Keratinocyte (primary cell): ENCODE measurements around the gene H19. TPM values are rescaled to one million over a fixed set of nuclear protein-coding genes. Genes with fewer than 3 reads are reported as not detected.

Source experiments
- DNase-seq: peaks from one replicate; pipeline ENCODE4 v3.0.0-alpha.2; 2011; ENCODE audit warnings: low read depth, missing footprints, low spot score
- FAIRE-seq: peaks from 2 replicates; lab custom pipeline; 2011; peaks lifted over from hg19 to GRCh38; lab: Jason Lieb, UNC
- H2AFZ ChIP-seq: 2 replicates; pipeline ENCODE4 v1.6.0; 2012; ENCODE audit warnings: low read length, control low read depth, inconsistent platforms; ENCODE audit not compliant: control insufficient read depth
- H3K27ac ChIP-seq: 2 replicates; pipeline ENCODE4 v1.5.1; 2011; ENCODE audit warnings: low read length; ENCODE audit not compliant: control insufficient read depth, insufficient read depth
- H3K27me3 ChIP-seq: 3 replicates; pipeline ENCODE4 v1.6.0; 2011; ENCODE audit warnings: low read length; ENCODE audit not compliant: control insufficient read depth, insufficient read depth; ENCODE audit errors: extremely low read depth
- H3K36me3 ChIP-seq, 2 experiments: 2 replicates in 1 of 2; 3 replicates in 1 of 2; pipeline ENCODE4 v1.5.1; 2011; ENCODE audit warnings: low read length in 2 of 2, mild to moderate bottlenecking in 1 of 2; ENCODE audit not compliant: control insufficient read depth in 2 of 2, insufficient read depth in 2 of 2; ENCODE audit errors: extremely low read depth in 1 of 2
- H3K4me1 ChIP-seq: 3 replicates; pipeline ENCODE4 v1.5.1; 2011; ENCODE audit warnings: low read length; ENCODE audit not compliant: control insufficient read depth, insufficient read depth; ENCODE audit errors: extremely low read depth
- H3K4me2 ChIP-seq: 3 replicates; pipeline ENCODE4 v1.6.0; 2011; ENCODE audit warnings: low read depth, low read length; ENCODE audit not compliant: control insufficient read depth, insufficient read depth; ENCODE audit errors: extremely low read depth
- H3K4me3 ChIP-seq, 3 experiments: fragments of 200-600 bp in 1 of 3; sonication (generic) in 1 of 3; 2 replicates in 2 of 3; 3 replicates in 1 of 3; pipeline ENCODE4 v1.5.1; 2011 to 2016; ENCODE audit warnings: low read length in 3 of 3, mild to moderate bottlenecking in 3 of 3, control low read depth in 2 of 3, inconsistent platforms in 1 of 3, low read depth in 1 of 3, mixed read lengths in 1 of 3, mixed run types in 1 of 3, moderate library complexity in 1 of 3; ENCODE audit not compliant: control insufficient read depth in 2 of 3, insufficient read depth in 2 of 3; ENCODE audit errors: extremely low read depth in 1 of 3
- H3K79me2 ChIP-seq: 2 replicates; pipeline ENCODE4 v1.6.0; 2012; ENCODE audit warnings: low read length; ENCODE audit not compliant: control insufficient read depth, insufficient read depth
- H3K9ac ChIP-seq: 3 replicates; pipeline ENCODE4 v1.6.0; 2011; ENCODE audit warnings: low read length; ENCODE audit not compliant: control insufficient read depth, insufficient read depth; ENCODE audit errors: extremely low read depth
- H3K9me1 ChIP-seq: 3 replicates; pipeline ENCODE4 v1.6.0; 2011; ENCODE audit warnings: low read length; ENCODE audit not compliant: control insufficient read depth, insufficient read depth; ENCODE audit errors: extremely low read depth
- H3K9me3 ChIP-seq: 2 replicates; pipeline ENCODE4 v1.5.1; 2012; ENCODE audit warnings: low read depth, low read length; ENCODE audit not compliant: control insufficient read depth
- H4K20me1 ChIP-seq: 3 replicates; pipeline ENCODE4 v1.6.0; 2011; ENCODE audit warnings: low read length; ENCODE audit not compliant: control insufficient read depth, insufficient read depth; ENCODE audit errors: extremely low read depth
- CTCF ChIP-seq, 3 experiments: IDR thresholded peaks in 1 of 3; conservative IDR thresholded peaks in 1 of 3; optimal IDR thresholded peaks in 1 of 3; 2 replicates in 2 of 3; 3 replicates in 1 of 3; pipeline versions ENCODE3 to v1.5.1; 2011; ENCODE audit warnings: low read length in 3 of 3, mild to moderate bottlenecking in 3 of 3, moderate library complexity in 2 of 3, control low read depth in 1 of 3, inconsistent platforms in 1 of 3; ENCODE audit not compliant: insufficient read depth in 2 of 3; ENCODE audit errors: extremely low read depth in 1 of 3
- EZH2 ChIP-seq: IDR thresholded peaks from one replicate; pipeline ENCODE4 v1.6.1; 2012; ENCODE audit warnings: inconsistent platforms, mild to moderate bottlenecking, low read length, moderate library complexity
- dilution Hi-C: fragments of 300-500 bp; cut with MboI; formaldehyde crosslinking; loops from one replicate; pipeline ENCODE4 v1.7.0; 2020; ENCODE audit warnings: low sequenced_read_pairs; ENCODE audit not compliant: extremely low pct_ligation_motif_present
- polyA plus RNA-seq, 5 experiments: library from polyadenylated mRNA; depleted of rRNA in 3 of 5; stranded (reverse) in 3 of 5; stranded (forward) in 1 of 5; unstranded in 1 of 5; fragments of >200 nt; gene quantifications; 1 replicate in 1 of 5; 2 replicates in 3 of 5; 3 replicates in 1 of 5; pipeline versions ENCODE4 v1.2.1 to v1.2.3, GENCODE V29; 2011 to 2012; ENCODE audit warnings: missing spikeins in 2 of 5, low read depth in 1 of 5, low replicate concordance in 1 of 5

Gene H19
- polyA plus RNA-seq, 1 donor (not counting 4 experiments of a cell fraction or from before 2014, with no cell fraction given): 15.6 TPM

DNA sequence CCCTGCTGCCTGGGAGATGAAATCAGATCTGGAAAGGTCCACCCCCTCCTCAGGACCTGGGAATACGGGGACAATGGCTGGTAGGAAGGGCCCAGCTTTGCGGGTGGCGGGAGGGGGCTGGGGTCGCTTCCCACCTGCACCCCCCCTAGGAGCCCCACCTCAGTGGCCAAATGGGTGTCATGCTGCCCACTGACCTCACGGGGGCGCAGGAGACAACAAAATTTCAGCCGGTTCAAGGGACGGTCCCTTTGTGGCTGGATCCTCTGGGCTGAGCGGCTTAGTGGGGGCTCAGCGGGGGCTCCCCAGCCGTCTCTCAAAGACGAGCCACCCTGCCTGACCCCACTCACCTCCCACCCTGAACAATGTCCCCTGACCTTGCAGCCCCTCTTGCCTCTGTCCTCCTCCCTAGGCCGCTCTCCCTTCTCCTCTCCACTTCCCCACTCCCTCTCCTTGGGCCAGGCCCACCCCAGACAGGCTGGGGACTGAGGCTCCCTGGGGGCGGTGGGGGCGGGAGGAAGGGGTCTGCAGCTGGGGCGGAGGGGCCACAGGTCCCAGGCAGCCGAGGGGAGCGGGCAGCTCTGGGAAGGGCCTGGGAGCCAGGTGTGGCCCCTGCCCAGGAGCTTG is 39.3 kb upstream of the H19 start:
- peak; percentile 48 for FAIRE-seq

DNA sequence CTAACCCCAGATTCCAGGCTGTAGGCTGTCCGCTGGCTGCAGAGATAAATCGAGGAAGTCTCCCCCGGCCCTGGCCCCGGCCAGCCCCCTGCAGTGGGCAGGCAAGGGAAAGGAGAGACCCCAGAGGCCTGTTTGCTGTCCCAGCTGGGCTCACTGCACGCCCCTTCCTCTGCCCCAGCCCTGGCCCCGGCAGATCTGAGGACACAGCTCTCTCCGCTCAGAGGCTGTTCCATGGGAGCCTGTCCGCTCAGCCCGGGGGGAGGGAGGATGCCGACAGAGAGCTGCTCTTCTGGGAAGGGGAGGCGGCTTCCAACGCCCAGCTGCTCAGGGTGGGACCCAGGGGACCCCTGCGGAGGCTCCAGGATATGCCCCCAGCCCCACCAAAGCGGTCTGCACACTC is 37.7 kb upstream of the H19 start:
- Histone ChIP-seq H3K4me3 (no peak overlapping the region), H3K4me1 (no peaks in the 10 kb centered on the region), H3K9ac (no peak overlapping the region), H3K4me2 (no peak overlapping the region), H3K36me3 (no peaks in the 10 kb centered on the region), H3K9me3 (no peaks in the 10 kb centered on the region), H3K79me2 (no peaks in the 10 kb centered on the region), H3K27ac (no peak overlapping the region), H2AFZ (no peak overlapping the region), H4K20me1 (no peaks in the 10 kb centered on the region), H3K9me1 (no peaks in the 10 kb centered on the region), H3K27me3 (no peaks in the 10 kb centered on the region)
- DNase-seq (no peak), FAIRE-seq (no peak)
- TF ChIP-seq EZH2 (no peak), CTCF (optimal IDR thresholded peaks at IDR 0.05 in 1 of 3, IDR thresholded peaks at IDR 0.05 in 1 of 3, conservative IDR thresholded peaks at IDR 0.05 in 1 of 3; ENCODE audit: extremely low read depth in 1 of 3, insufficient read depth in 2 of 3, low read length in 3 of 3) (no peak)
- dilution Hi-C loops: no loop called here

More for the DNA sequence above, 39.3 kb upstream of the H19 start:
- H3K27ac ChIP-seq: no peak overlapping the region
- no peaks in the 10 kb centered on the region for H3K27me3 ChIP-seq
- H3K36me3 ChIP-seq: no peaks in the 10 kb centered on the region
- H3K79me2 ChIP-seq: no peaks in the 10 kb centered on the region
- no peaks in the 10 kb centered on the region for H3K9me1 ChIP-seq
- no peak overlapping the region for H3K9ac ChIP-seq
- H3K4me1 ChIP-seq: no peaks in the 10 kb centered on the region
- no peaks in the 10 kb centered on the region for H3K9me3 ChIP-seq
- dilution Hi-C loops: no loop called here
- H2AFZ ChIP-seq: no peak overlapping the region
- TF ChIP-seq CTCF (optimal IDR thresholded peaks at IDR 0.05 in 1 of 3, IDR thresholded peaks at IDR 0.05 in 1 of 3, conservative IDR thresholded peaks at IDR 0.05 in 1 of 3; ENCODE audit: extremely low read depth in 1 of 3, insufficient read depth in 2 of 3, low read length in 3 of 3): no peak
- no peak overlapping the region for H3K4me2 ChIP-seq
- no peak overlapping the region for H3K4me3 ChIP-seq
- no peaks in the 10 kb centered on the region for H4K20me1 ChIP-seq
- DNase-seq: no peak
